SK-N-SH (cell line): ENCODE data around the gene SSBP2. TPM values are rescaled to one million over a fixed set of nuclear protein-coding genes. Genes with fewer than 3 reads are reported as not detected.

Experiments used
- CTCF ChIA-PET: fragments of 300-600, 350-600 bp; formaldehyde crosslinking; extraction: SDS; loops from one replicate; lab custom pipeline; 2021; lab: Yijun Ruan, JAX
- POLR2A ChIA-PET: fragments of 350-600 bp; sonication (Branson Sonifier 250); formaldehyde crosslinking; extraction: SDS; loops from one replicate; lab custom pipeline; 2020; ENCODE audit warnings: antibody characterized with exemption, inconsistent platforms; lab: Yijun Ruan, JAX
- DNase-seq: peaks from one replicate; pipeline ENCODE4 v3.0.0; 2012
- H2AFZ ChIP-seq: fragments of 200-600 bp; sonication (generic); 2 replicates; pipeline ENCODE4 v1.8.1; 2016; ENCODE audit warnings: antibody characterized with exemption, mild to moderate bottlenecking, low read depth
- H3F3A ChIP-seq: fragments of 200-600 bp; sonication (generic); replicated peaks from 2 replicates; pipeline ENCODE3; 2016; ENCODE audit warnings: antibody characterized with exemption, mild to moderate bottlenecking; ENCODE audit not compliant: insufficient read depth
- H3K27ac ChIP-seq, 2 experiments: fragments of 200-500 bp in 1 of 2; fragments of 200-600 bp in 1 of 2; sonication (Bioruptor generic) in 1 of 2; sonication (generic), shearing (Covaris generic) in 1 of 2; 2 replicates each; pipeline versions ENCODE4 v1.5.1 to v1.6.1; 2014 to 2016; ENCODE audit warnings: low read depth in 2 of 2, inconsistent platforms in 1 of 2, low read length in 1 of 2, mild to moderate bottlenecking in 1 of 2, mixed read lengths in 1 of 2
- H3K27me3 ChIP-seq: fragments of 200-600 bp; sonication (generic), shearing (Covaris generic); 2 replicates; pipeline ENCODE4 v1.6.1; 2016; ENCODE audit warnings: mixed run types; ENCODE audit not compliant: insufficient read depth
- H3K36me3 ChIP-seq, 2 experiments: fragments of 200-500 bp in 1 of 2; fragments of 200-600 bp in 1 of 2; sonication (Bioruptor generic) in 1 of 2; sonication (generic) in 1 of 2; replicated peaks in 1 of 2; 2 replicates each; pipeline versions ENCODE3 to v1.5.1; 2014 to 2016; ENCODE audit warnings: low read length in 1 of 2, mild to moderate bottlenecking in 1 of 2; ENCODE audit not compliant: insufficient read depth in 2 of 2, control insufficient read depth in 1 of 2
- H3K4me1 ChIP-seq, 2 experiments: fragments of 200-500 bp in 1 of 2; fragments of 200-600 bp in 1 of 2; sonication (Bioruptor generic) in 1 of 2; sonication (generic), shearing (Covaris generic) in 1 of 2; 2 replicates each; pipeline versions ENCODE4 v1.5.1 to v1.6.1; 2014 to 2016; ENCODE audit warnings: low read depth in 1 of 2, low read length in 1 of 2, mixed run types in 1 of 2; ENCODE audit not compliant: insufficient read depth in 2 of 2, control insufficient read depth in 1 of 2
- H3K4me2 ChIP-seq: fragments of 200-600 bp; sonication (generic), shearing (Covaris generic); 2 replicates; pipeline ENCODE4 v1.6.1; 2017; ENCODE audit warnings: mixed run types
- H3K4me3 ChIP-seq, 2 experiments: fragments of 200-500 bp in 1 of 2; fragments of 200-600 bp in 1 of 2; sonication (Bioruptor generic) in 1 of 2; sonication (generic), shearing (Covaris generic) in 1 of 2; 2 replicates each; pipeline versions ENCODE4 v1.5.1 to v1.8.1; 2014 to 2016; ENCODE audit warnings: low read depth in 2 of 2, inconsistent platforms in 1 of 2, low read length in 1 of 2, mild to moderate bottlenecking in 1 of 2, mixed read lengths in 1 of 2, moderate library complexity in 1 of 2
- H3K79me2 ChIP-seq: fragments of 200-600 bp; sonication (generic); 2 replicates; pipeline ENCODE4 v1.8.1; 2017; ENCODE audit warnings: mild to moderate bottlenecking; ENCODE audit not compliant: insufficient read depth
- H3K9ac ChIP-seq: fragments of 200-600 bp; sonication (generic); 2 replicates; pipeline ENCODE4 v1.6.1; 2017; ENCODE audit warnings: mixed run types
- H3K9me2 ChIP-seq: fragments of 200-600 bp; sonication (generic); 2 replicates; pipeline ENCODE4 v1.6.1; 2017; ENCODE audit warnings: mixed run types
- H3K9me3 ChIP-seq: fragments of 200-600 bp; sonication (generic); 2 replicates; pipeline ENCODE4 v1.6.1; 2017; ENCODE audit warnings: mixed run types, mild to moderate bottlenecking, moderate library complexity
- H4K20me1 ChIP-seq: fragments of 200-600 bp; sonication (generic); 2 replicates; pipeline ENCODE4 v1.6.1; 2017; ENCODE audit warnings: mild to moderate bottlenecking, mixed run types; ENCODE audit not compliant: insufficient read depth
- FOSL2 ChIP-seq: IDR thresholded peaks from 2 replicates; pipeline ENCODE4 v1.4.0; 2012; ENCODE audit warnings: low read depth, mild to moderate bottlenecking, moderate library complexity, borderline replicate concordance
- FOXJ3 ChIP-seq: sonication (generic); formaldehyde crosslinking; IDR thresholded peaks from 2 replicates; pipeline ENCODE4 v1.5.1; 2020; ENCODE audit warnings: mild to moderate bottlenecking, missing genetic modification reagents
- FOXM1 ChIP-seq: IDR thresholded peaks from 2 replicates; pipeline ENCODE4 v1.4.0; 2012; ENCODE audit warnings: low read depth, mild to moderate bottlenecking
- GATA2 ChIP-seq: sonication (generic); formaldehyde crosslinking; IDR thresholded peaks from 2 replicates; pipeline ENCODE4 v1.5.0; 2020; ENCODE audit warnings: mild to moderate bottlenecking, missing genetic modification reagents
- MEF2A ChIP-seq: IDR thresholded peaks from 2 replicates; pipeline ENCODE4 v1.4.0; 2012; ENCODE audit warnings: low read depth, borderline replicate concordance
- MXI1 ChIP-seq: IDR thresholded peaks from 2 replicates; pipeline ENCODE4 v1.6.1; 2012; ENCODE audit warnings: mild to moderate bottlenecking, low read depth, low read length, improper control_type of control experiment
- NFIC ChIP-seq: IDR thresholded peaks from 2 replicates; pipeline ENCODE4 v1.4.0; 2012; ENCODE audit warnings: borderline replicate concordance
- NRF1 ChIP-seq: IDR thresholded peaks from 2 replicates; pipeline ENCODE4 v1.6.1; 2012; ENCODE audit warnings: low read depth, mild to moderate bottlenecking, low read length
- RFX5 ChIP-seq: IDR thresholded peaks from 2 replicates; pipeline ENCODE4 v1.6.1; 2012; ENCODE audit warnings: mild to moderate bottlenecking, improper control_type of control experiment, low read length
- RXRA ChIP-seq: IDR thresholded peaks from 2 replicates; pipeline ENCODE4 v1.4.0; 2012; ENCODE audit warnings: low read depth, mild to moderate bottlenecking, borderline replicate concordance
- SMC3 ChIP-seq: IDR thresholded peaks from 2 replicates; pipeline ENCODE4 v1.6.1; 2012; ENCODE audit warnings: low read depth, low read length, improper control_type of control experiment
- TAF1 ChIP-seq: IDR thresholded peaks from 2 replicates; pipeline ENCODE4 v1.6.1; 2012; ENCODE audit warnings: low read depth, mild to moderate bottlenecking, low read length, moderate library complexity, borderline replicate concordance
- TCF12 ChIP-seq: IDR thresholded peaks from 2 replicates; pipeline ENCODE4 v1.4.0; 2012
- WGBS: methylation state at CpG from one replicate; pipeline ENCODE4 v1.1.6; 2017; ENCODE audit warnings: low lambda C conversion rate; 5-methylcytosine and 5-hydroxymethylcytosine counted together
- polyA plus RNA-seq, 3 experiments: library from polyadenylated mRNA; depleted of rRNA; stranded (reverse); fragments of >200 nt; gene quantifications; 2 replicates each; pipeline ENCODE4 v1.2.3, GENCODE V29; 2012
- TF ChIP-seq, protein P1 (sequence below): IDR thresholded peaks from 2 replicates; pipeline ENCODE4 v1.6.1; 2012; ENCODE audit warnings: mild to moderate bottlenecking, low read depth, low read length, moderate library complexity
- TF ChIP-seq, protein P2 (sequence below): IDR thresholded peaks from 2 replicates; pipeline ENCODE4 v1.4.0; 2012; ENCODE audit warnings: low read depth
- TF ChIP-seq, protein P3 (sequence below): fragments of 200-600 bp; sonication (generic); IDR thresholded peaks from 2 replicates; pipeline ENCODE4 v1.6.1; 2017; ENCODE audit warnings: antibody characterized with exemption, mild to moderate bottlenecking, moderate library complexity
- TF ChIP-seq, protein P4 (sequence below): fragments of 150-350 bp; IDR thresholded peaks from 2 replicates; pipeline ENCODE4 v1.6.1; 2016; ENCODE audit warnings: mild to moderate bottlenecking, low read depth, low read length
- TF ChIP-seq, protein P5 (sequence below): IDR thresholded peaks from 2 replicates; pipeline ENCODE4 v1.4.0; 2012; ENCODE audit warnings: low read depth, borderline replicate concordance

The SSBP2 gene
- polyA plus RNA-seq, 1 of the 3 experiments (the other 2 are of a cell fraction) = 35.3 TPM

DNA sequence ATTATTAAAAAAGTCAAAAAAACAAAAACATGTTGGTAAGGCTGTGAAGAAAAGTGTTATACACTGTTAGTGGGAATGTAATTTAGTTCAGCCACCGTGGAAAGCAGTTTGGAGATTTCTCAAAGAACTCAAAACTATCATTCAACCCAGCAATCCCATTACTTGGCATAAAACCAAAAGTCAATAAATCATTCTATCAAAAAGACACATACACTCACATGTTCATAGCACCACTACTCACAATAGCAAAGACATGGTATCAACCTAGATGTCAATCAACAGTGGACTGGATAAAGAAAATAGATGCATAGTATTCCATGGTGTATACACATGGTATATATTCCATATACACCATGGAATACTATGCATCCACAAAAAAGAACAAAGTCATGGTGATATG, 208.7 kb downstream of the SSBP2 start:
- no peak for TF ChIP-seq RFX5
- no peak for TF ChIP-seq TCF12
- no peak for TF ChIP-seq FOSL2
- no peak for TF ChIP-seq MXI1
- TF ChIP-seq RXRA = no peak
- no peak for TF ChIP-seq TAF1
- TF ChIP-seq, protein P1, sequence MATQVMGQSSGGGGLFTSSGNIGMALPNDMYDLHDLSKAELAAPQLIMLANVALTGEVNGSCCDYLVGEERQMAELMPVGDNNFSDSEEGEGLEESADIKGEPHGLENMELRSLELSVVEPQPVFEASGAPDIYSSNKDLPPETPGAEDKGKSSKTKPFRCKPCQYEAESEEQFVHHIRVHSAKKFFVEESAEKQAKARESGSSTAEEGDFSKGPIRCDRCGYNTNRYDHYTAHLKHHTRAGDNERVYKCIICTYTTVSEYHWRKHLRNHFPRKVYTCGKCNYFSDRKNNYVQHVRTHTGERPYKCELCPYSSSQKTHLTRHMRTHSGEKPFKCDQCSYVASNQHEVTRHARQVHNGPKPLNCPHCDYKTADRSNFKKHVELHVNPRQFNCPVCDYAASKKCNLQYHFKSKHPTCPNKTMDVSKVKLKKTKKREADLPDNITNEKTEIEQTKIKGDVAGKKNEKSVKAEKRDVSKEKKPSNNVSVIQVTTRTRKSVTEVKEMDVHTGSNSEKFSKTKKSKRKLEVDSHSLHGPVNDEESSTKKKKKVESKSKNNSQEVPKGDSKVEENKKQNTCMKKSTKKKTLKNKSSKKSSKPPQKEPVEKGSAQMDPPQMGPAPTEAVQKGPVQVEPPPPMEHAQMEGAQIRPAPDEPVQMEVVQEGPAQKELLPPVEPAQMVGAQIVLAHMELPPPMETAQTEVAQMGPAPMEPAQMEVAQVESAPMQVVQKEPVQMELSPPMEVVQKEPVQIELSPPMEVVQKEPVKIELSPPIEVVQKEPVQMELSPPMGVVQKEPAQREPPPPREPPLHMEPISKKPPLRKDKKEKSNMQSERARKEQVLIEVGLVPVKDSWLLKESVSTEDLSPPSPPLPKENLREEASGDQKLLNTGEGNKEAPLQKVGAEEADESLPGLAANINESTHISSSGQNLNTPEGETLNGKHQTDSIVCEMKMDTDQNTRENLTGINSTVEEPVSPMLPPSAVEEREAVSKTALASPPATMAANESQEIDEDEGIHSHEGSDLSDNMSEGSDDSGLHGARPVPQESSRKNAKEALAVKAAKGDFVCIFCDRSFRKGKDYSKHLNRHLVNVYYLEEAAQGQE = no peak
- TF ChIP-seq FOXM1 = no peak
- TF ChIP-seq, protein P2, sequence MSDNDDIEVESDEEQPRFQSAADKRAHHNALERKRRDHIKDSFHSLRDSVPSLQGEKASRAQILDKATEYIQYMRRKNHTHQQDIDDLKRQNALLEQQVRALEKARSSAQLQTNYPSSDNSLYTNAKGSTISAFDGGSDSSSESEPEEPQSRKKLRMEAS = no peak
- 69% methylated on average over 1 of the region's 1 CpG for WGBS
- H3K4me3 ChIP-seq = no peak overlapping the region

DNA sequence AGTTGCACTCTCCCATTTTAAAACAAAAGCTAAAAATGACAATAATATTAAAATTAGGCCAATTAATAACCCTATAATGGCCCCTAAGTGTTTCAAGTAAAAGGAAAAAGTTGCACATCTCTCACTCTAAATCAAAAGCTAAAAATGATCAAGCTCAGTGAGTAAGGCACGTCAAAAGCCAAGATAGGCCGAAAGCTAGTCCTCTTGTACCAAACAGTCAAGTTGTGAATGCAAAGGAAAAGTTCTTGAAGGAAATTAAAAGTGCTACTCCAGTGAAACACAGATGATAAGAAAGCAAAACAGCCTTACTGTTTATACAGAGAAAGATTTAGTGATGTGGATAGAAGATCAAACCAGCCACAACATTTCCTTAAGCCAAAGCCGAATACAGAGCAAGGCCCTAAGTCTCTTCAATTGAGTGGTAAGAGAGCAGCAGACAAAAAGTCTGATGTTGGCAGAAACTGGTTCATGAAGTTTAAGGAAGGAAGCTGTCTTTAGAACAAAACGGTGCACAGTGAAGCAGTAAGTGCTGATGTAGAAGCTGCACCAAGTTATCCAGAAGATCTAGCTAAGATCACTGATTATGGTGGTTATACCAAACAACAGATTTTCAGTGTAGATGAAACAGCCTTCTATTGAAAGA, 212.9 kb downstream of the SSBP2 start:
- Histone ChIP-seq H3K9me2 (0 out of 2 replicates have a peak, but pooled peaks cover 3% of the 10 kb centered on the region), H3K27me3 (no peaks in the 10 kb centered on the region), H3F3A (no peaks in the 10 kb centered on the region), H3K4me3 (no peak overlapping the region), H3K4me1 (no peaks in the 10 kb centered on the region; a peak in 1 of 4 replicates), H3K4me2 (no peak overlapping the region), H3K36me3 (peaks cover 0 to 4% of the 10 kb centered on the region in 2 experiments), H3K9ac (no peak overlapping the region), H3K79me2 (no peaks in the 10 kb centered on the region), H3K9me3 (no peaks in the 10 kb centered on the region), H2AFZ (no peak overlapping the region), H3K27ac (no peak overlapping the region), H4K20me1 (no peaks in the 10 kb centered on the region)
- POLR2A ChIA-PET = no interaction called here
- CTCF ChIA-PET = interaction anchor here (0.9 kb wide), 1 partner anchor 434 kb away, joined by 3 read pairs; the partner anchor contains the start of gene ATG10
- 96% methylated on average over 4 of the region's 4 CpGs for WGBS
- no peak for DNase-seq
- TF ChIP-seq, protein P3, sequence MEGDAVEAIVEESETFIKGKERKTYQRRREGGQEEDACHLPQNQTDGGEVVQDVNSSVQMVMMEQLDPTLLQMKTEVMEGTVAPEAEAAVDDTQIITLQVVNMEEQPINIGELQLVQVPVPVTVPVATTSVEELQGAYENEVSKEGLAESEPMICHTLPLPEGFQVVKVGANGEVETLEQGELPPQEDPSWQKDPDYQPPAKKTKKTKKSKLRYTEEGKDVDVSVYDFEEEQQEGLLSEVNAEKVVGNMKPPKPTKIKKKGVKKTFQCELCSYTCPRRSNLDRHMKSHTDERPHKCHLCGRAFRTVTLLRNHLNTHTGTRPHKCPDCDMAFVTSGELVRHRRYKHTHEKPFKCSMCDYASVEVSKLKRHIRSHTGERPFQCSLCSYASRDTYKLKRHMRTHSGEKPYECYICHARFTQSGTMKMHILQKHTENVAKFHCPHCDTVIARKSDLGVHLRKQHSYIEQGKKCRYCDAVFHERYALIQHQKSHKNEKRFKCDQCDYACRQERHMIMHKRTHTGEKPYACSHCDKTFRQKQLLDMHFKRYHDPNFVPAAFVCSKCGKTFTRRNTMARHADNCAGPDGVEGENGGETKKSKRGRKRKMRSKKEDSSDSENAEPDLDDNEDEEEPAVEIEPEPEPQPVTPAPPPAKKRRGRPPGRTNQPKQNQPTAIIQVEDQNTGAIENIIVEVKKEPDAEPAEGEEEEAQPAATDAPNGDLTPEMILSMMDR = no peak
- TF ChIP-seq GATA2 (CRISPR knock-in tag) (no peak), FOXJ3 (CRISPR knock-in tag) (no peak), NRF1 (no peak), RXRA (no peak), MEF2A (no peak), SMC3 (no peak), NFIC (no peak)
- TF ChIP-seq, protein P4, sequence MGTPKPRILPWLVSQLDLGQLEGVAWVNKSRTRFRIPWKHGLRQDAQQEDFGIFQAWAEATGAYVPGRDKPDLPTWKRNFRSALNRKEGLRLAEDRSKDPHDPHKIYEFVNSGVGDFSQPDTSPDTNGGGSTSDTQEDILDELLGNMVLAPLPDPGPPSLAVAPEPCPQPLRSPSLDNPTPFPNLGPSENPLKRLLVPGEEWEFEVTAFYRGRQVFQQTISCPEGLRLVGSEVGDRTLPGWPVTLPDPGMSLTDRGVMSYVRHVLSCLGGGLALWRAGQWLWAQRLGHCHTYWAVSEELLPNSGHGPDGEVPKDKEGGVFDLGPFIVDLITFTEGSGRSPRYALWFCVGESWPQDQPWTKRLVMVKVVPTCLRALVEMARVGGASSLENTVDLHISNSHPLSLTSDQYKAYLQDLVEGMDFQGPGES = no peak
- TF ChIP-seq, protein P5, sequence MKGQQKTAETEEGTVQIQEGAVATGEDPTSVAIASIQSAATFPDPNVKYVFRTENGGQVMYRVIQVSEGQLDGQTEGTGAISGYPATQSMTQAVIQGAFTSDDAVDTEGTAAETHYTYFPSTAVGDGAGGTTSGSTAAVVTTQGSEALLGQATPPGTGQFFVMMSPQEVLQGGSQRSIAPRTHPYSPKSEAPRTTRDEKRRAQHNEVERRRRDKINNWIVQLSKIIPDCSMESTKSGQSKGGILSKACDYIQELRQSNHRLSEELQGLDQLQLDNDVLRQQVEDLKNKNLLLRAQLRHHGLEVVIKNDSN = no peak

More for the DNA sequence above, 208.7 kb downstream of the SSBP2 start:
- H3K27ac ChIP-seq = no peak overlapping the region
- no peak overlapping the region for H3K4me2 ChIP-seq
- H3K9ac ChIP-seq = no peak overlapping the region
- no peaks in the 10 kb centered on the region for H4K20me1 ChIP-seq
- no peak overlapping the region for H2AFZ ChIP-seq
- H3F3A ChIP-seq = no peaks in the 10 kb centered on the region
- peaks cover 0 to 4% of the 10 kb centered on the region in 2 experiments for H3K36me3 ChIP-seq
- ChIA-PET CTCF (no interaction called here), POLR2A (no interaction called here)
- no peaks in the 10 kb centered on the region for H3K4me1 ChIP-seq
- H3K79me2 ChIP-seq = no peaks in the 10 kb centered on the region
- no peaks in the 10 kb centered on the region for H3K9me2 ChIP-seq
- H3K27me3 ChIP-seq = no peaks in the 10 kb centered on the region
- H3K9me3 ChIP-seq = no peaks in the 10 kb centered on the region
- no peak for DNase-seq
